Central memory CD8-positive, alpha-beta T cell (primary cell): Measurements from ENCODE around the gene FRMD5.

Experiments
- ATAC-seq: fragments of 150-1000 bp; cut with Tn5 transposase; replicated peaks from 2 replicates; pipeline ENCODE4 v1.10.0; 2022; ENCODE audit warnings: mild to moderate bottlenecking, moderate FRiP score, moderate number of reproducible peaks; ENCODE audit not compliant: poor library complexity, severe bottlenecking; ENCODE audit errors: extremely low read depth
- DNase-seq, 2 donors: peaks; one replicate each; pipeline ENCODE4 v3.0.0; 2021; ENCODE audit warnings: low spot score in 2 of 2
- H3K27ac Mint-ChIP-seq: one replicate; pipeline ENCODE4 v1.8.0; 2022; ENCODE audit warnings: low read depth, mild to moderate bottlenecking, moderate library complexity, mixed read lengths
- H3K27me3 Mint-ChIP-seq: one replicate; pipeline ENCODE4 v1.8.0; 2022; ENCODE audit warnings: mixed read lengths
- H3K36me3 Mint-ChIP-seq: one replicate; pipeline ENCODE4 v1.8.0; 2022; ENCODE audit warnings: mild to moderate bottlenecking, moderate library complexity, mixed read lengths; ENCODE audit not compliant: insufficient read depth
- H3K4me1 Mint-ChIP-seq: one replicate; pipeline ENCODE4 v1.8.0; 2022; ENCODE audit warnings: mixed read lengths
- H3K4me3 Mint-ChIP-seq: one replicate; pipeline ENCODE4 v1.8.0; 2022; ENCODE audit warnings: mild to moderate bottlenecking, moderate library complexity, mixed read lengths
- H3K9me3 Mint-ChIP-seq: one replicate; pipeline ENCODE4 v1.8.0; 2022; ENCODE audit warnings: mixed read lengths

FRMD5 gene

DNA sequence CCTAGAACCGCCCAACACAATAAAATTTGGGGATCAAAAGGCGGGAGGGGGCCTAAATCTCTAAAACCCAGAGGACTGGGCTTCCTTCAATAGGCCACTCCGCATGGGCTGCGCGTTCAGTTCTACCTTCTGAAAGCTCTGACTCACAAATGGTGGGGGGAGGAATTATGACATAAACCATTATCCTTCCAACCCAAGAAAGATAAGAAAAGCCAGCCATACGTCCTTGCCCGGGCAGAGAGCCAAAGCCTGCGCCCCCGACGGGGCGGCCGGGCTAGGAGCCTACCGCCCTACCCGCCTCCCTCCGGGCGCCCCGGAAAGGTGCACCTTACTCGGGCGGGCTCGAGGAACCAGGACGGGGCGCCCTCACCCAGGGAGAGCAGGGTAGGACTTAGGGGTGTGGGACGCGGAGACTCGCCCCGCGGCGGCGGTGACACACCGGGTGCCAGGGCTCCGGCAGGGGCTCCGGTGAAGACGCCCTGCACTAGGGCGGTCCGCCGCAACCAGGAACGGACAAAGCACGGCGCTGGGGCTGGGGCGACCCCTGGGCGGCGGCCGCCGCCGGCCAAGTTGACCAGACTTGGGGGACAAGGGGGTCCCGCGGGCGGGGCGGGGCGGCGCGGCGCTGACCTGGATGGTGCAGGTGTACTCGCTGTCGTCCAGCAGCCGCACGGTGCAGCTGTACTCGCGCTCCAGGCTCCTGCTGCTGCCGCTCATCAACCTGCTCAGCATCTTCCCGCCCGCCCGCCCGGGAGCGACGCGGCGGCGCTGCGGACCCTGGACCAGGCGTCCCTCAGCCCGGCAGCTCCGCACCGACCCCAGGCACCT lies 534 bp downstream of the FRMD5 start:
- DNase-seq = peak in 1 of 2 donors; percentile 15
- Mint-ChIP-seq H3K4me1 (peaks cover 17% of the 10 kb centered on the region), H3K9me3 (no peaks in the 10 kb centered on the region), H3K36me3 (peaks cover 3% of the 10 kb centered on the region), H3K27me3 (peaks cover 90% of the 10 kb centered on the region), H3K4me3 (peak overlapping the region; percentile 80), H3K27ac (no peak overlapping the region)
- ATAC-seq = peak; percentile 47

DNA sequence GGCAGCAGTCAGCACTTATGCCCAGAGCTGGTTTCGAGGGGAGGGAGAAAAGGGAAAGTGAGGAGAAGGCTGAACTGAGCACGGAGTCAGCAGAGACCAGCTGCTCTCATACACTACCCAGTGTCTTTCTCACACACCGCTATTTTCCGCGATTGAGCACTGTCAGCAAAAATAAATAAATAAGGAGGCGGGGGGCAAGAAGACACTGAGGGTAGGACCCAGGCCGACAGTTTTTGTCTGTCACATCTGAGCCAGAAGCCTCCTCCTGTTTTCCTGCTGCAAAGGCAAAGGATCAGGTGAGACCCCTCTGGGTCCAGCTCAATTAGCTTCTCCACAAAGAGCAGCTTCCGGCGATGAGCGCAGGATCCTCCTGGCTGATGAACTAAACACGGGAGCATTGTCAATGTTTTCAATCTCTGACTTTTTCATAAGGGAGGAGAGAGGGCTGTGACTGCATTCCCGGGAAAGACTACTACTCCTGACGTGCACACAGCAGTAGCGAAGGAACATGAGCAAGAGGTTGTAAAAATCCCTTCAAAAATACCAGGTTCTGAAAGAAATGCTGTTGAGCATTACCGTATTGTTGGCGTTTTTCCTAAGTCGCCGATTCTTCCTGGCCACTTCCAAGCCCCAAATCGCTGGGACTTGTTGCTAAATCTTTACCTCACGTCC lies 1.3 kb downstream of the FRMD5 start:
- DNase-seq (no peak), ATAC-seq (no peak)
- peak overlapping the region; percentile 80 for H3K4me3 Mint-ChIP-seq
- H3K4me1 Mint-ChIP-seq = peaks cover 17% of the 10 kb centered on the region
- H3K27ac Mint-ChIP-seq = no peak overlapping the region
- H3K27me3 Mint-ChIP-seq = peaks cover 86% of the 10 kb centered on the region
- H3K9me3 Mint-ChIP-seq = no peaks in the 10 kb centered on the region
- H3K36me3 Mint-ChIP-seq = peaks cover 3% of the 10 kb centered on the region

DNA sequence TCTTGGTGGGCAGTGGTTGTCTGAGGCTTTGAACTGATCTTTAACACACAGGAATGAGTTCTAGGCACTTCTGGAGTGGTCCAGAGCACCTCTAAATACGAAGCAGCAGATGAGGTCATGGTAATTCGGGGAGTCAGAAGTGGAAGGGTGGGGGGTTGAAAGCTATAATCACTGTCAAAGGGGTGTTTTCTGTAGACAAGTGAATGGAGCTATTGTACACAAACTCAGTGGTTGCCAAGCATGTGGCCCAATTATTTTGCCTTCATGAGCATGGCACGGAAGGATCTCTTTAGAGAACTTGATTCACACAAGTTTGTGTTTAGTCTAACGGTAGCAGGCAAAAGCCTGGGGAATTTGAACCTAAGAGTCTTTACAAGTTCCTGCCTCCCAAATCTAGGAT lies 6.3 kb downstream of the FRMD5 start:
- H3K36me3 Mint-ChIP-seq = no peaks in the 10 kb centered on the region
- H3K9me3 Mint-ChIP-seq = no peaks in the 10 kb centered on the region
- peaks cover 4% of the 10 kb centered on the region for H3K4me1 Mint-ChIP-seq
- no peak overlapping the region for H3K27ac Mint-ChIP-seq
- ATAC-seq (no peak), DNase-seq (no peak)
- H3K27me3 Mint-ChIP-seq = peaks cover 64% of the 10 kb centered on the region
- no peak overlapping the region for H3K4me3 Mint-ChIP-seq

GRCh38 chr15:44186705-44187104 lies 8.4 kb downstream of the FRMD5 start:
- Mint-ChIP-seq H3K4me3 (no peak overlapping the region), H3K27ac (no peak overlapping the region), H3K27me3 (peaks cover 59% of the 10 kb centered on the region), H3K9me3 (no peaks in the 10 kb centered on the region), H3K4me1 (no peaks in the 10 kb centered on the region), H3K36me3 (no peaks in the 10 kb centered on the region)
- no peak for DNase-seq
- no peak for ATAC-seq

- ATAC-seq = no peak
- no peak overlapping the region for H3K4me3 Mint-ChIP-seq
- H3K36me3 Mint-ChIP-seq = no peaks in the 10 kb centered on the region
- H3K9me3 Mint-ChIP-seq = no peaks in the 10 kb centered on the region
- H3K4me1 Mint-ChIP-seq = no peaks in the 10 kb centered on the region
- H3K27me3 Mint-ChIP-seq = peaks cover 41% of the 10 kb centered on the region
- no peak overlapping the region for H3K27ac Mint-ChIP-seq
- DNase-seq = no peak
Measured at GRCh38 chr15:44183363-44183762, 11.7 kb downstream of the FRMD5 start.

DNA sequence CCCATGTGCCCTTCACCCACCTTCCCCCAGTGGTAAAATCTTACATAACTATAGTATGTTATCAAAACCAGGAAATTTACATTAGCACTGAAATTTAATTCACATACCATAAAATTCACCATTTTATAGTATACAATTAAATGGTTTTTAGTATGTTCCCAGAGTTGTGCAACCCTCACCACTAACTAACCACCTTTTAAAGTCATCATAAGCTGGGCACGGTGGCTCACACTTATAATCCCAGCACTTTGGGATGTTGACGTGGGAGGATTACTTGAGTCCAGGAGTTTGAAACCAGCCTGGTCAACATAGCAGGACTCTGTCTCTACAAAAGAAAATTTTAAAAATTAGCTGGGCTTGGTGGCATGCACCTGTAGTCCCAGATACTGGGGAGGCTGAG lies 13.7 kb downstream of the FRMD5 start:
- H3K9me3 Mint-ChIP-seq = no peaks in the 10 kb centered on the region
- no peak overlapping the region for H3K27ac Mint-ChIP-seq
- peaks cover 47% of the 10 kb centered on the region for H3K27me3 Mint-ChIP-seq
- H3K4me1 Mint-ChIP-seq = no peaks in the 10 kb centered on the region
- DNase-seq (no peak), ATAC-seq (no peak)
- H3K36me3 Mint-ChIP-seq = no peaks in the 10 kb centered on the region
- H3K4me3 Mint-ChIP-seq = no peak overlapping the region

DNA sequence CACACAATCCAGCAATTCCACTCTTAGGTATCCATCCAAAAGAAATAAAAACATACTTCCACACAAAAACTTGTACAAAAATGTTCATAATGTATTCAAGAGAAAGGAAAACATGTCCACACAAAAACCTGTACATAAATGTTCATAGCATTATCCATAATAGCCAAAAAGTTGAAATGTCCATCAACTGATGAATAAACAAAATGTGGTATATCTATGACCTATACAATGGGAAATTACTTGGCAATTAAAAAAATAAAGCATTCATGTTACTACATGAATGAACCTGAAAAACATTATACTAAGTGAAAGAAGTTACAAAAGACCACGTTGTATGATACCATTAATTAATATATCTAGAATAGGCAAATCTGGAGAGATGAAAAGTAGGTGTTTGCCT lies 17.9 kb downstream of the FRMD5 start:
- no peak for ATAC-seq
- Mint-ChIP-seq H3K27ac (no peak overlapping the region), H3K4me1 (no peaks in the 10 kb centered on the region), H3K36me3 (no peaks in the 10 kb centered on the region), H3K27me3 (peaks cover 61% of the 10 kb centered on the region), H3K9me3 (no peaks in the 10 kb centered on the region), H3K4me3 (no peak overlapping the region)
- DNase-seq = no peak

DNA sequence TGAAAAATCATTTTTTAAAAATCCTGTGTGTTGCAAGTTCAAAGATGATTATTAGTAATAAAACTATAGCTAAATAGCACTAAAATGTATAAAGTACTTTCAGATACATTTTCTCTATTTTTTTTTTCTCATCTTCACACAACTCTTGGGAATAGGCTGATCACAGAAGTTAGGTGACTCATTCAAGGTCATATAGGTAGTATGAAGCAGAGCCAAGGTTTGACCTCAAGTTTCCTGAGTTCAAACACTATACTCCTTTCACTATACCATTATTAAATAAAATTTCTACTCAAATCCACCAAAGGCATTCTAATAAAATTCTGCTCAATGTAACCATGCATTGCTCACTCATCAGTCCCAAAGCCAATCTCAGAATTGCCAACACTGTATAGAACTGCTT lies 21.3 kb downstream of the FRMD5 start:
- no peaks in the 10 kb centered on the region for H3K4me1 Mint-ChIP-seq

DNA sequence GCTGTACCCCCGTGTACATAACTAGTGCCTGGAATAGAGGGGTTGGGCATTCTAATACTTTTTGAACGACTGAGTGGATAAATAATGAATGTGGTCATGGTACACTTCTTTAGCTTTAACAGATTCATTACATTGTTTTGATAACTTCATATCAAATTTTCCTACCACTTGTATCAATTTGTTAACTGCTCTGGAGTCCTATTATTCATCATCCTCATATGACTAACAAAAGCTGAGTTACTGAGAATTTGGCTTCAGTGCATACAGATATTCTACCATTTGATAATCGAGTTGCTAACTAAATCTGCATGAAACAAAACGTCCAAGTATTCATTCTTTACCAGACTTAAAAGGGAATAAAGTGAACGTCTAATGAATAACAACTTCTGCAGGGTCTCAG lies 31.7 kb downstream of the FRMD5 start:
- no peaks in the 10 kb centered on the region for H3K36me3 Mint-ChIP-seq
- H3K27ac Mint-ChIP-seq = no peak overlapping the region
- H3K9me3 Mint-ChIP-seq = no peaks in the 10 kb centered on the region
- peaks cover 46% of the 10 kb centered on the region for H3K27me3 Mint-ChIP-seq
- no peaks in the 10 kb centered on the region for H3K4me1 Mint-ChIP-seq
- no peak overlapping the region for H3K4me3 Mint-ChIP-seq
- ATAC-seq (no peak), DNase-seq (no peak)

More for the DNA sequence above, 21.3 kb downstream of the FRMD5 start:
- Mint-ChIP-seq H3K27ac (no peak overlapping the region), H3K4me3 (no peak overlapping the region), H3K36me3 (no peaks in the 10 kb centered on the region), H3K27me3 (peaks cover 75% of the 10 kb centered on the region), H3K9me3 (no peaks in the 10 kb centered on the region)
- DNase-seq (no peak), ATAC-seq (no peak)

- H3K27ac Mint-ChIP-seq = no peak overlapping the region
- no peaks in the 10 kb centered on the region for H3K4me1 Mint-ChIP-seq
Measured at GRCh38 chr15:44160796-44161195, 34.3 kb downstream of the FRMD5 start.

DNA sequence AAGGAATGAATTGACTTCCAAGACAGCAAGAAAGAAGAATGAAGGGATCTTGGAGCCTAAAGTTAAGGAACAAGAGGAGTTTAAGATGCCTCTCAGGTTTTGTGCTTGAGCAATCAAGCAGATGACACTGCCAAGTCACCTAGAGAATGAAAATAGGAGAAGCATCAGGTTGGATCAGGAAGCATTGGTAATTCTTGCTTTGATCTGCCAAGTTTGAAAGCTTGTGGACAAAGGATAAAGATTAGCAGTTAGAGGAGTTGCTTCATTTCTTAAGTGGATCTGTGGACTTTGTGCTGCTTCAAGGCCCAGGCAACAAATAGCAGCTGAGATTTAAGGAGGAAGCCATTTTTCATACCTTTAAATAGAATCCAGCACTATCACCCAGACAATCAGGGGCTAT lies 35.6 kb downstream of the FRMD5 start:
- H3K4me3 Mint-ChIP-seq = no peak overlapping the region

More at GRCh38 chr15:44160796-44161195, 34.3 kb downstream of the FRMD5 start:
- no peaks in the 10 kb centered on the region for H3K36me3 Mint-ChIP-seq
- H3K4me3 Mint-ChIP-seq = no peak overlapping the region
- H3K27me3 Mint-ChIP-seq = peaks cover 51% of the 10 kb centered on the region
- H3K9me3 Mint-ChIP-seq = no peaks in the 10 kb centered on the region
- no peak for ATAC-seq
- no peak for DNase-seq

GRCh38 chr15:44158111-44158510 lies 37.0 kb downstream of the FRMD5 start:
- DNase-seq (no peak), ATAC-seq (no peak)
- no peaks in the 10 kb centered on the region for H3K36me3 Mint-ChIP-seq
- peaks cover 51% of the 10 kb centered on the region for H3K27me3 Mint-ChIP-seq
- H3K4me1 Mint-ChIP-seq = no peaks in the 10 kb centered on the region
- no peak overlapping the region for H3K27ac Mint-ChIP-seq
- H3K4me3 Mint-ChIP-seq = no peak overlapping the region
- H3K9me3 Mint-ChIP-seq = no peaks in the 10 kb centered on the region

More for the DNA sequence above, 35.6 kb downstream of the FRMD5 start:
- Mint-ChIP-seq H3K36me3 (no peaks in the 10 kb centered on the region), H3K4me1 (no peaks in the 10 kb centered on the region), H3K9me3 (no peaks in the 10 kb centered on the region), H3K27me3 (peaks cover 51% of the 10 kb centered on the region), H3K27ac (no peak overlapping the region)
- DNase-seq = no peak
- no peak for ATAC-seq

- Mint-ChIP-seq H3K4me1 (no peaks in the 10 kb centered on the region), H3K27ac (no peak overlapping the region), H3K4me3 (no peak overlapping the region), H3K27me3 (peaks cover 51% of the 10 kb centered on the region), H3K9me3 (no peaks in the 10 kb centered on the region), H3K36me3 (no peaks in the 10 kb centered on the region)
- ATAC-seq (no peak), DNase-seq (no peak)
Measured at GRCh38 chr15:44157679-44158078, 37.4 kb downstream of the FRMD5 start.
